Hepatocyte (in vitro differentiated cells): Measurements from ENCODE around the gene NR2C1. TPM values are rescaled to one million over a fixed set of nuclear protein-coding genes. Genes with fewer than 3 reads are reported as not detected.

Experiments used
- DNase-seq: peaks from one replicate; pipeline ENCODE4 v3.0.0-alpha.2; 2016; ENCODE audit warnings: low spot score
- H2AFZ ChIP-seq: fragments of 200-600 bp; sonication (generic); 2 replicates; pipeline ENCODE4 v1.6.0; 2016; ENCODE audit warnings: antibody characterized with exemption, mild to moderate bottlenecking
- H3K27ac ChIP-seq: fragments of 200-600 bp; sonication (generic); 2 replicates; pipeline ENCODE4 v1.5.1; 2016; ENCODE audit warnings: mild to moderate bottlenecking
- H3K27me3 ChIP-seq: fragments of 200-600 bp; sonication (generic); 2 replicates; pipeline ENCODE4 v1.6.1; 2016
- H3K36me3 ChIP-seq: fragments of 200-600 bp; sonication (generic); replicated peaks from 2 replicates; pipeline ENCODE4 v1.5.1; 2016; ENCODE audit warnings: low read depth; ENCODE audit not compliant: insufficient read depth
- H3K4me1 ChIP-seq: fragments of 200-600 bp; sonication (generic); 2 replicates; pipeline ENCODE4 v1.5.1; 2016; ENCODE audit warnings: mild to moderate bottlenecking, moderate library complexity; ENCODE audit not compliant: insufficient read depth
- H3K4me2 ChIP-seq: fragments of 200-600 bp; sonication (generic); 2 replicates; pipeline ENCODE4 v1.6.0; 2016
- H3K4me3 ChIP-seq: fragments of 200-600 bp; sonication (generic); 2 replicates; pipeline ENCODE4 v1.5.1; 2016; ENCODE audit warnings: mild to moderate bottlenecking
- H3K79me2 ChIP-seq: fragments of 200-600 bp; sonication (generic); 2 replicates; pipeline ENCODE4 v1.6.0; 2017; ENCODE audit warnings: mild to moderate bottlenecking
- H3K9me2 ChIP-seq: fragments of 200-600 bp; sonication (generic); replicated peaks from 2 replicates; pipeline ENCODE4 v1.6.0; 2017; ENCODE audit warnings: mild to moderate bottlenecking; ENCODE audit not compliant: insufficient read depth
- H3K9me3 ChIP-seq: fragments of 200-600 bp; sonication (generic); 2 replicates; pipeline ENCODE4 v1.5.1; 2016; ENCODE audit warnings: low read depth, mild to moderate bottlenecking
- H4K20me1 ChIP-seq: fragments of 200-600 bp; sonication (generic); 2 replicates; pipeline ENCODE4 v1.6.0; 2016; ENCODE audit warnings: mild to moderate bottlenecking; ENCODE audit not compliant: insufficient read depth, poor library complexity, severe bottlenecking
- EZH2 ChIP-seq: fragments of 200-600 bp; sonication (generic); IDR thresholded peaks from 2 replicates; pipeline ENCODE4 v1.6.1; 2016; ENCODE audit warnings: antibody characterized with exemption, mild to moderate bottlenecking, borderline replicate concordance
- EZH2phosphoT487 ChIP-seq: fragments of 200-600 bp; sonication (generic); IDR thresholded peaks from one replicate; pipeline ENCODE4 v1.6.1; 2018; ENCODE audit warnings: antibody characterized with exemption, mild to moderate bottlenecking, low read depth, moderate library complexity; ENCODE audit not compliant: unreplicated experiment, severe bottlenecking
- WGBS: methylation state at CpG from one replicate; pipeline ENCODE4 v1.1.6; 2016; ENCODE audit warnings: low lambda C conversion rate; ENCODE audit errors: missing lambda C conversion rate; 5-methylcytosine and 5-hydroxymethylcytosine counted together
- polyA plus RNA-seq: library from polyadenylated mRNA; unstranded; fragments of >200 nt; fragmentation: Nextera tagmentation; extraction: Ambion mirVana; gene quantifications from 2 replicates; pipeline ENCODE4 v1.2.1, GENCODE V29; 2016
- total RNA-seq: library from RNA; depleted of rRNA; stranded (reverse); fragments of >200 nt; gene quantifications from 2 replicates; pipeline ENCODE4 v1.2.3, GENCODE V29; 2014
- TF ChIP-seq, protein P1 (sequence below): fragments of 200-600 bp; sonication (generic); IDR thresholded peaks from 2 replicates; pipeline ENCODE4 v1.5.1; 2016; ENCODE audit warnings: antibody characterized with exemption, mild to moderate bottlenecking; ENCODE audit not compliant: poor library complexity

NR2C1 gene
- total and polyA plus RNA-seq, 2 experiments from 2014 or later = 28.4 to 40.6 TPM

DNA sequence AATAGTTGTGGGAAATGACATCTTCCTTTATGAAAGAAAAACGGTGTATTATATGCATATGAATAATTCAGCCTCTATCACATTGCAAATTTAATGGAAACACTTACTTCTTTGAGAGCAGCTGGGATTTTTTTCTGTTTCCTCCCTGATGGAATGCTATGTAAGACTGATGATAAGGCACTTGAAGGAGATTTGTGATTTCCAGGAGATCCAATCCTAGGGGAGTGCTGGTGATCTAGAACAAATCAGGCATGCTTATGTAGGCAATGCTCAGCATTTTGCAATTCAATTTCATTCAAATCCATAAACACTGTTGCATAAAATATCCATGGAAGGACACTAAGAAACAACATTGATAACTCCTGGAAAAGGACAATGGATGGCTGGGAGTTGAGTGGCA lies 16.0 kb upstream of the NR2C1 start:
- no peaks in the 10 kb centered on the region for H3K9me3 ChIP-seq
- no peaks in the 10 kb centered on the region for H4K20me1 ChIP-seq
- TF ChIP-seq, protein P1, sequence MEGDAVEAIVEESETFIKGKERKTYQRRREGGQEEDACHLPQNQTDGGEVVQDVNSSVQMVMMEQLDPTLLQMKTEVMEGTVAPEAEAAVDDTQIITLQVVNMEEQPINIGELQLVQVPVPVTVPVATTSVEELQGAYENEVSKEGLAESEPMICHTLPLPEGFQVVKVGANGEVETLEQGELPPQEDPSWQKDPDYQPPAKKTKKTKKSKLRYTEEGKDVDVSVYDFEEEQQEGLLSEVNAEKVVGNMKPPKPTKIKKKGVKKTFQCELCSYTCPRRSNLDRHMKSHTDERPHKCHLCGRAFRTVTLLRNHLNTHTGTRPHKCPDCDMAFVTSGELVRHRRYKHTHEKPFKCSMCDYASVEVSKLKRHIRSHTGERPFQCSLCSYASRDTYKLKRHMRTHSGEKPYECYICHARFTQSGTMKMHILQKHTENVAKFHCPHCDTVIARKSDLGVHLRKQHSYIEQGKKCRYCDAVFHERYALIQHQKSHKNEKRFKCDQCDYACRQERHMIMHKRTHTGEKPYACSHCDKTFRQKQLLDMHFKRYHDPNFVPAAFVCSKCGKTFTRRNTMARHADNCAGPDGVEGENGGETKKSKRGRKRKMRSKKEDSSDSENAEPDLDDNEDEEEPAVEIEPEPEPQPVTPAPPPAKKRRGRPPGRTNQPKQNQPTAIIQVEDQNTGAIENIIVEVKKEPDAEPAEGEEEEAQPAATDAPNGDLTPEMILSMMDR = no peak
- TF ChIP-seq EZH2phosphoT487 (no peak), EZH2 (no peak)
- H3K4me3 ChIP-seq = no peak overlapping the region
- H3K27ac ChIP-seq = no peak overlapping the region
- no peak for DNase-seq
- no peaks in the 10 kb centered on the region for H3K9me2 ChIP-seq
- H3K27me3 ChIP-seq = no peaks in the 10 kb centered on the region
- no peaks in the 10 kb centered on the region for H3K36me3 ChIP-seq
- H3K4me2 ChIP-seq = no peak overlapping the region
- 80% methylated on average over 1 of the region's 1 CpG for WGBS
- no peaks in the 10 kb centered on the region for H3K79me2 ChIP-seq
- H2AFZ ChIP-seq = no peak overlapping the region
- H3K4me1 ChIP-seq = no peaks in the 10 kb centered on the region

DNA sequence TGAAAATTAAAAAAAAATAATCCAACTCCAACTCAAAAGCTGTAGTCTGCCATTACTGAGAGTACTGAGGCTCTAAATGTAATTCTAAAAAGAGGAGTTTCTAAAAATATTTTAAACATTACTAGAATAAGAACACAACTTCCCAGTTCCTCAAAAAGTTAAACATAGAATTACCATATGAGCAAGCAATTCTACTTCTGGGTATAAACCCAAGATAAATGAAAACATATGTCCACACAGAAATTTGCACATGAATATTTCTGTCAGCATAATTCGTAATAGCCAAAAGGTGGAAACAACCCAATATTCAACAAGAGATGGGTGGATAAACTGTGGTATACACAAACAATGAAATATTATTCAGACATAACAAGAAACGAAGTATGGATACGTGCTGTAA lies 15.0 kb upstream of the NR2C1 start:
- Histone ChIP-seq H3K9me2 (no peaks in the 10 kb centered on the region), H3K4me3 (no peak overlapping the region), H3K4me2 (no peak overlapping the region), H3K36me3 (no peaks in the 10 kb centered on the region), H3K27ac (no peak overlapping the region), H3K27me3 (no peaks in the 10 kb centered on the region), H3K79me2 (no peaks in the 10 kb centered on the region), H3K4me1 (no peaks in the 10 kb centered on the region), H4K20me1 (no peaks in the 10 kb centered on the region), H3K9me3 (no peaks in the 10 kb centered on the region), H2AFZ (no peak overlapping the region)
- WGBS = 92% methylated on average over 3 of the region's 3 CpGs
- no peak for DNase-seq
- TF ChIP-seq EZH2 (no peak), EZH2phosphoT487 (no peak)
- TF ChIP-seq, protein P1 = no peak

DNA sequence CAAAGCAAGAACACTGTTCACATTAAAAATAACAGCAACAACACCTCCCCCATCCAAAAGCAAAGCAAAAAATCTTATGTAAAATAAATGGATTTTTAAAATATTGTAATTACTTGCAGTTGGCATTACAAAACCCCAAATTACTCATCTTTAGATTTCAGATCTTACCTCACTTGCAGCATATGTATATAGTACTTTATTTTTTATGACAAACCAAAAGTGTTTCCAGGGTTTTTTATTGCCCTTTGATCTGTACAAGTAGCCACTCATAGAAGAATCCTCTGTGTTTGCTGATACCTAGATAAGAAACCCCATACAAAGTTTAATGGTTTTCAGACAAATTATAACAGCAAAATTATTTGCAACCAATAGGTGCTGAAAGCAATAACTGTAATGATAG lies 12.2 kb upstream of the NR2C1 start:
- Histone ChIP-seq H3K79me2 (no peaks in the 10 kb centered on the region), H2AFZ (no peak overlapping the region), H3K27me3 (no peaks in the 10 kb centered on the region), H3K9me2 (no peaks in the 10 kb centered on the region), H3K4me3 (no peak overlapping the region), H3K4me2 (no peak overlapping the region), H3K4me1 (no peaks in the 10 kb centered on the region), H3K27ac (no peak overlapping the region), H3K9me3 (no peaks in the 10 kb centered on the region), H3K36me3 (no peaks in the 10 kb centered on the region), H4K20me1 (no peaks in the 10 kb centered on the region)
- no peak for DNase-seq
- TF ChIP-seq, protein P1 = no peak
- no peak for TF ChIP-seq EZH2
- no peak for TF ChIP-seq EZH2phosphoT487

DNA sequence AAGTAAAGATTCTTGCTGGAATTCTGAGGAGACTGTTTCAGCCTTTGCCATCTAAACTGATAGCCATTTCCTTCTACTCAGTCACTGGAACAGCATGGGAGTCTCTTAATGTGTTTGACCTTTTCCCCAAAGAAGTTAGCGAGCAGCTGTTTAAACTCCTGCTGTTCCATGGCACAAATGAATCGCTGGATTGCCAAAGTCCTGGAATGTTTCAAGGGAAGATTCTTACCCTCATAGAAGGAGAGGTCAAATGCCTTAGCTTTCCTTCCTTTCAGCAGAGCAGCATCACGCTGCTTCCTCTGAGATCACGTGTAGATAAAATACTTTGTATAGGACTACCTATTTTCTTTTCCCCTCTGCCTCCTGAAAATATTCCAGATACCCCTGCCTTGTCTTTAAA lies 10.5 kb upstream of the NR2C1 start:
- H3K9me2 ChIP-seq = no peaks in the 10 kb centered on the region
- H3K4me2 ChIP-seq = peak overlapping the region; percentile 6
- H3K79me2 ChIP-seq = no peaks in the 10 kb centered on the region
- no peak overlapping the region for H3K4me3 ChIP-seq
- no peaks in the 10 kb centered on the region for H3K27me3 ChIP-seq
- peak; percentile 30 for DNase-seq
- H2AFZ ChIP-seq = no peak overlapping the region
- peak overlapping the region; percentile 44 for H3K27ac ChIP-seq
- no peaks in the 10 kb centered on the region for H3K36me3 ChIP-seq
- TF ChIP-seq EZH2phosphoT487 (no peak), EZH2 (no peak)
- TF ChIP-seq, protein P1 = no peak
- WGBS = 21% methylated on average over 4 of the region's 4 CpGs
- no peaks in the 10 kb centered on the region for H3K4me1 ChIP-seq
- no peaks in the 10 kb centered on the region for H4K20me1 ChIP-seq
- no peaks in the 10 kb centered on the region for H3K9me3 ChIP-seq
